Subcutaneous adipose tissue (tissue), 4 donors: Measurements from ENCODE around the gene PID1. TPM values are rescaled to one million over a fixed set of nuclear protein-coding genes. Genes with fewer than 3 reads are reported as not detected.

Experiments used
- total RNA-seq, 4 donors: library from RNA; depleted of rRNA; stranded (reverse); fragments of >200 nt; gene quantifications; one replicate each; pipeline ENCODE4 v1.1.0, GENCODE V29; 2016
- TF ChIP-seq, protein P1 (sequence below): fragments of 450-650 bp; IDR thresholded peaks from one replicate; pipeline ENCODE4 v1.5.1; 2016; ENCODE audit warnings: low read depth, mild to moderate bottlenecking, control low read depth, antibody characterized with exemption, moderate library complexity

Gene PID1
- total RNA-seq, 4 donors from 2014 or later: 25.8 to 59.9 (median 58.4) TPM

DNA sequence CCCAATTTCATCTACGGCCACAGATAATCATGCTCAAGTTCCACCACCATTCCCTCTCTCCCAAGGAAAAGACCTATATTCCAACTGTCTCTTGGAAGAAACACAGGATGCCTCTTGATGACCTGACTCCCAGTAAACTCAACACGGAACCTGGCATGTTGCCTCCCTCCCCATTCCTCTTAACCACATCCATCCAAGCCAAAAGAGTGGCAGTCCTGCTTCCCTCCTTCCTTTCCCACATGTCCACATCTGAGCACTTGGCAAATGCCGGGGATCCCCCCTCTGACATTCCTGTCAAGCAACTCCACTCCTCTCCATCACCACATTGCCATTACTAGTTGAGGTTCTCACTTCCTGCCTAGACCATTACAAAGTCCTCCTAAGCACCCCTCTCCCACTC, 49.4 kb downstream of the PID1 start:
- TF ChIP-seq, protein P1, sequence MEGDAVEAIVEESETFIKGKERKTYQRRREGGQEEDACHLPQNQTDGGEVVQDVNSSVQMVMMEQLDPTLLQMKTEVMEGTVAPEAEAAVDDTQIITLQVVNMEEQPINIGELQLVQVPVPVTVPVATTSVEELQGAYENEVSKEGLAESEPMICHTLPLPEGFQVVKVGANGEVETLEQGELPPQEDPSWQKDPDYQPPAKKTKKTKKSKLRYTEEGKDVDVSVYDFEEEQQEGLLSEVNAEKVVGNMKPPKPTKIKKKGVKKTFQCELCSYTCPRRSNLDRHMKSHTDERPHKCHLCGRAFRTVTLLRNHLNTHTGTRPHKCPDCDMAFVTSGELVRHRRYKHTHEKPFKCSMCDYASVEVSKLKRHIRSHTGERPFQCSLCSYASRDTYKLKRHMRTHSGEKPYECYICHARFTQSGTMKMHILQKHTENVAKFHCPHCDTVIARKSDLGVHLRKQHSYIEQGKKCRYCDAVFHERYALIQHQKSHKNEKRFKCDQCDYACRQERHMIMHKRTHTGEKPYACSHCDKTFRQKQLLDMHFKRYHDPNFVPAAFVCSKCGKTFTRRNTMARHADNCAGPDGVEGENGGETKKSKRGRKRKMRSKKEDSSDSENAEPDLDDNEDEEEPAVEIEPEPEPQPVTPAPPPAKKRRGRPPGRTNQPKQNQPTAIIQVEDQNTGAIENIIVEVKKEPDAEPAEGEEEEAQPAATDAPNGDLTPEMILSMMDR: no peak

- TF ChIP-seq, protein P1: no peak
These were observed 50.8 kb downstream of the PID1 start for GRCh38 chr2:229220254-229220653.

DNA sequence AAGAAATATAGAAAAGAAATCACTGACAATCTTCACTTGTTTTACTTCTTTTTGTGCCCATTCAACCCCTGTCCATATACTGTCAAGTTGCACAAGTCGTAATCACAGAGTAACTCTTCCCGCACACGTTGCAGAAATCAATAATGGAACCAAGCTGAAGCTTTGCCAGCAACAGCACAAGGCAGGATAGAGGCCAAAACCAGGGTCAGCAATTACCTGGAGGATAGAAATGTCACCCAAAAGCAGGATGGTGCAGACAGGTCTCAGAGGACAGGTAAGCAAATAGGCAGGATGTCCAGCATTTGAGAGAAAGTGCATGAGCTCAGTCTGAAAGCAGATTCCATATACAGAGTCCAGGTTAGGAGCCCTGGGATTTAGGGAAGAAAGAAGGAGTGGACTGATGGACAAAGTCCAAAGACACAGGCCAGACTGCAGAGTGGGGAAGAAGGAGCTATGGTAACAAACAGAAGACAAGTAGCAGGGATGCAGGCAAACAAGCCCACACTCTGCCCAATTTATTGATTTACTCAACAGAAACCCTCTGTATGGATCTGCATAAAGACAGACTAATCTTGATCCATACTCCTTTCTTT, 52.7 kb downstream of the PID1 start:
- TF ChIP-seq, protein P1: no peak

GRCh38 chr2:229212241-229212640, 58.8 kb downstream of the PID1 start:
- TF ChIP-seq, protein P1: no peak

DNA sequence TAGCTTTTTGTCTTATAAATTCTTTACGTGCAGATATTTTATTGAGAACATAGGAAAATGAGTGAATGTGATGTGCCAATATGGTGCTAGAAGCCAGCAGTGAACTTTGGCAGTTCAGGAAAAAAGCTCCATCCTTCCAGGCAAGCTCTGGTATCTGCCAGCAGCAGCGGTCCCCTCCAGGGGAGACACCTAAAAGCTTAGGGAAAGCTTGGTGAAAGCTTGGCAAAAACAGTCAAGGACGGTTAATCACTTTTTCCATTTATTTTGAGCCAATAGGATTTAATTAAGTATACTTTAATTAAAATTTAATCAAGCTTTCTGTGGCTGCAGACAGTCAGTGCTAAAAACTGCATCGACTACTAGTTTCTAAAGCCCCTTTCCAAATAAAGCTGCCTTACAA, 60.4 kb downstream of the PID1 start:
- TF ChIP-seq, protein P1: no peak

DNA sequence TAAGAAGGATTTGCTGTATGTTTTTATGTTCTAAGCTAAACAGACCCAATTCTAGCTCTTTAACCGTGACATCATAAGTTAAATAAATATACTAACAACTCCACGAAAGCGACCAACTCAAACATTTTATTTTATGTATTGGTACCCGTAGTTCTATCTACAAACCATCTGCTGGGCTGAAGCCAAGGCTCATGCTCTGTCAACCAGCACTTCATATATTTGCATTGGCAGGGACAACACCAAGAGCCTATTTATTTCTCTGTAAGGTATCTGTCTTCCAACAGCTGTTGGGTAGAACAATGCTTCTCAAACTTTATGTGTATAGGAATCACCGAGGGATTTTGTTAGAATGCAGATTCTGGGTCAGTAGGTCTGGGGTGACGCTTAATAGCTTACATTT, 64.5 kb downstream of the PID1 start:
- TF ChIP-seq, protein P1: no peak

GRCh38 chr2:229205704-229206103, 65.4 kb downstream of the PID1 start:
- TF ChIP-seq, protein P1: no peak
